GM08714 (cell line): Measurements from ENCODE around the gene CORO1C.

Experiments used
- H3K4me3 ChIP-seq: fragments of 200-500 bp; sonication (Bioruptor generic); 2 replicates; pipeline ENCODE4 v1.5.1; 2014; ENCODE audit warnings: mild to moderate bottlenecking, low read length, inconsistent platforms
- ZNF274 ChIP-seq: IDR thresholded peaks from 2 replicates; pipeline ENCODE4 v1.6.1; 2012; ENCODE audit warnings: mild to moderate bottlenecking, low read depth, low read length

CORO1C gene

GRCh38 chr12:108607981-108608600 is 123.2 kb downstream of the CORO1C start:
- H3K4me3 ChIP-seq: no peak overlapping the region
- TF ChIP-seq ZNF274: no peak

- no peak overlapping the region for H3K4me3 ChIP-seq
- TF ChIP-seq ZNF274: no peak
Observed at GRCh38 chr12:108606492-108606891, 124.8 kb downstream of the CORO1C start.

GRCh38 chr12:108605690-108606406 is 125.5 kb downstream of the CORO1C start:
- no peak for TF ChIP-seq ZNF274

GRCh38 chr12:108605000-108605689 is 126.2 kb downstream of the CORO1C start:
- no peak for TF ChIP-seq ZNF274
- no peak overlapping the region for H3K4me3 ChIP-seq

More at GRCh38 chr12:108605690-108606406, 125.5 kb downstream of the CORO1C start:
- H3K4me3 ChIP-seq: no peak overlapping the region

GRCh38 chr12:108604208-108604941 is 126.9 kb downstream of the CORO1C start:
- no peak for TF ChIP-seq ZNF274
- H3K4me3 ChIP-seq: no peak overlapping the region

- no peak overlapping the region for H3K4me3 ChIP-seq
- no peak for TF ChIP-seq ZNF274
Observed at GRCh38 chr12:108603743-108604142, 127.6 kb downstream of the CORO1C start.

- no peak for TF ChIP-seq ZNF274
- H3K4me3 ChIP-seq: no peak overlapping the region
Observed at GRCh38 chr12:108602976-108603704, 128.2 kb downstream of the CORO1C start.

- no peak for TF ChIP-seq ZNF274
- no peak overlapping the region for H3K4me3 ChIP-seq
Observed at GRCh38 chr12:108602209-108602705, 129.1 kb downstream of the CORO1C start.

- TF ChIP-seq ZNF274: no peak
- H3K4me3 ChIP-seq: no peak overlapping the region
Observed at GRCh38 chr12:108600702-108601007, 130.7 kb downstream of the CORO1C start.

GRCh38 chr12:108599948-108600701 is 131.2 kb downstream of the CORO1C start:
- TF ChIP-seq ZNF274: no peak
- H3K4me3 ChIP-seq: no peak overlapping the region

- TF ChIP-seq ZNF274: no peak
Observed at GRCh38 chr12:108599541-108599940, 131.8 kb downstream of the CORO1C start.

GRCh38 chr12:108598553-108599250 is 132.6 kb downstream of the CORO1C start:
- H3K4me3 ChIP-seq: no peak overlapping the region
- TF ChIP-seq ZNF274: no peak

More at GRCh38 chr12:108599541-108599940, 131.8 kb downstream of the CORO1C start:
- H3K4me3 ChIP-seq: no peak overlapping the region
